Hippocampal formation (tissue), 2 donors: ENCODE measurements around the gene CDC6.
"Not testable (repeated sequence)": the region's sequence is repeated elsewhere in the genome, so short reads cannot be mapped to it uniquely, and the experiment has no call there.

Source experiments
- DNase-seq, 2 donors: peaks; one replicate each; lab custom pipeline; 2025; lab: John Stamatoyannopoulos, UW

CDC6 gene

GRCh38 chr17:40290629-40291280, 3.1 kb downstream of the CDC6 start:
- DNase-seq: peak in 1 of 2 donors; percentile 62

GRCh38 chr17:40291281-40291664, 3.6 kb downstream of the CDC6 start:
- no peak for DNase-seq

GRCh38 chr17:40293363-40293762, 5.7 kb downstream of the CDC6 start:
- DNase-seq: no peak

- DNase-seq: no peak
Observed at GRCh38 chr17:40295488-40296436, 8.1 kb downstream of the CDC6 start.

GRCh38 chr17:40297511-40297910, 9.8 kb downstream of the CDC6 start:
- DNase-seq: no peak

- DNase-seq: no peak
Observed at GRCh38 chr17:40298726-40299125, 11.0 kb downstream of the CDC6 start.

- not testable (repeated sequence) for DNase-seq
Observed at GRCh38 chr17:40299159-40299757, 11.6 kb downstream of the CDC6 start.

GRCh38 chr17:40301315-40301714, 13.6 kb downstream of the CDC6 start:
- no peak for DNase-seq

GRCh38 chr17:40303009-40303657, 15.5 kb downstream of the CDC6 start:
- DNase-seq: peak in 1 of 2 donors; percentile 50

- no peak for DNase-seq
Observed at GRCh38 chr17:40303708-40304551, 16.3 kb downstream of the CDC6 start.

GRCh38 chr17:40304552-40304863, 16.8 kb downstream of the CDC6 start:
- not testable (repeated sequence) for DNase-seq

GRCh38 chr17:40304866-40305265, 17.2 kb downstream of the CDC6 start:
- not testable (repeated sequence) for DNase-seq

- DNase-seq: no peak
Observed at GRCh38 chr17:40306395-40306794, 18.7 kb downstream of the CDC6 start.

- no peak for DNase-seq
Observed at GRCh38 chr17:40307001-40307730, 19.5 kb downstream of the CDC6 start.

GRCh38 chr17:40307740-40308239, 20.1 kb downstream of the CDC6 start:
- no peak for DNase-seq

GRCh38 chr17:40309031-40309948, 21.6 kb downstream of the CDC6 start, which contains the start of gene RARA:
RARA (plus strand) TSS chr17:40309180; CDS start chr17:40331219, 22,039 bp downstream.
- DNase-seq: peak in 1 of 2 donors; percentile 23

GRCh38 chr17:40309949-40310510, 22.4 kb downstream of the CDC6 start:
- DNase-seq: no peak

GRCh38 chr17:40310882-40311391, 23.3 kb downstream of the CDC6 start:
- DNase-seq: no peak

- no peak for DNase-seq
Observed at GRCh38 chr17:40311575-40311974, 23.9 kb downstream of the CDC6 start.
